NB4 (cell line): ENCODE results near the gene SLC22A23.

Experiments
- CTCF ChIP-seq: IDR thresholded peaks from one replicate; pipeline ENCODE4 v1.5.1; 2012; ENCODE audit warnings: low read depth, low read length
- MAX ChIP-seq: IDR thresholded peaks from 2 replicates; pipeline ENCODE4 v1.6.1; 2011; ENCODE audit warnings: low read depth, low read length
- MYC ChIP-seq: IDR thresholded peaks from 2 replicates; pipeline ENCODE4 v1.6.1; 2011; ENCODE audit warnings: low read depth, low read length
- POLR2A ChIP-seq: IDR thresholded peaks from 2 replicates; pipeline ENCODE4 v1.6.1; 2011; ENCODE audit warnings: mild to moderate bottlenecking; ENCODE audit not compliant: insufficient read length; ENCODE audit errors: extremely low read depth

- no peak for TF ChIP-seq CTCF
- TF ChIP-seq POLR2A, result no peak
- no peak for TF ChIP-seq MYC
- TF ChIP-seq MAX, result no peak
Observed at GRCh38 chr6:3315841-3316240, 141.0 kb downstream of the SLC22A23 start.
